GM20000 (cell line): ENCODE results near the gene CDK11B.

Experiments
- DNase-seq: peaks from one replicate; pipeline ENCODE4 v3.0.0; 2012; ENCODE audit warnings: low spot score
- CTCF ChIP-seq: IDR thresholded peaks from 2 replicates; pipeline ENCODE4 v1.5.1; 2012; ENCODE audit warnings: mild to moderate bottlenecking, control low read depth; ENCODE audit errors: extremely low read depth, missing control alignments

The CDK11B gene

GRCh38 chr1:1623631-1624442 is 35.0 kb downstream of the CDK11B start:
- DNase-seq = no peak
- TF ChIP-seq CTCF = no peak

- no peak for TF ChIP-seq CTCF
- no peak for DNase-seq
Observed at GRCh38 chr1:1623181-1623630, 35.6 kb downstream of the CDK11B start.

- no peak for TF ChIP-seq CTCF
- no peak for DNase-seq
Observed at GRCh38 chr1:1622788-1623094, 36.1 kb downstream of the CDK11B start.

- no peak for DNase-seq
- TF ChIP-seq CTCF = no peak
Observed at GRCh38 chr1:1622010-1622787, 36.6 kb downstream of the CDK11B start.

- no peak for TF ChIP-seq CTCF
- no peak for DNase-seq
Observed at GRCh38 chr1:1621173-1622009, 37.4 kb downstream of the CDK11B start.

GRCh38 chr1:1620433-1621139 is 38.2 kb downstream of the CDK11B start:
- DNase-seq = no peak
- TF ChIP-seq CTCF = no peak
